HT1080 (cell line): ENCODE measurements around the gene TSPAN9. TPM values are rescaled to one million over a fixed set of nuclear protein-coding genes. Genes with fewer than 3 reads are reported as not detected.
A peak's percentile ranks its signal among the peaks of the same experiment; 100 is the strongest.

Source experiments
- DNase-seq: peaks from one replicate; pipeline ENCODE4 v3.0.0-alpha.2; 2015; ENCODE audit warnings: low read depth
- total RNA-seq: library from RNA; depleted of rRNA; stranded (reverse); fragments of >200 nt; shearing (Covaris generic); gene quantifications from 2 replicates; pipeline ENCODE4 v1.2.3, GENCODE V29; 2014

Gene TSPAN9
- total RNA-seq, 1 experiment from 2014 or later: 18.5 TPM

DNA sequence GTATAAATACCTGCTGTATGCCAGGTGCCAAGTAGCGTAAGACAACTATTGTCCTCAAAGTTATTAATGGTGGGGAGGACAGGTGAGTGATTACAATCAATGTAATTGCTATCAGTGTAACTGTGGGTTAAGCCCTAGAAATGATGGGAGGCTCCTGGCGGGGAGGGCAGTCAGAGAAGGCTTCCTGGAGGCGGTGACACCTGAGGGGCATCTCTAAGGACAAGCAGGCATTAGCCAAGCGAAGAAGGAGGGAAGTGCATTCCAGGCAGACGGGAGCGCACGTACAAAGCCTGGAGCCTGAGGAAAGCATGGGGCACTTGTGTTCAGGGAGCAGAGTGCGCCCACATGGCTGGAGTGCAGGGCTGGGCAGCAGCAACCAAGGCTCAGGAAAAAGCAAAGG, 230.9 kb downstream of the TSPAN9 start:
- DNase-seq: no peak

DNA sequence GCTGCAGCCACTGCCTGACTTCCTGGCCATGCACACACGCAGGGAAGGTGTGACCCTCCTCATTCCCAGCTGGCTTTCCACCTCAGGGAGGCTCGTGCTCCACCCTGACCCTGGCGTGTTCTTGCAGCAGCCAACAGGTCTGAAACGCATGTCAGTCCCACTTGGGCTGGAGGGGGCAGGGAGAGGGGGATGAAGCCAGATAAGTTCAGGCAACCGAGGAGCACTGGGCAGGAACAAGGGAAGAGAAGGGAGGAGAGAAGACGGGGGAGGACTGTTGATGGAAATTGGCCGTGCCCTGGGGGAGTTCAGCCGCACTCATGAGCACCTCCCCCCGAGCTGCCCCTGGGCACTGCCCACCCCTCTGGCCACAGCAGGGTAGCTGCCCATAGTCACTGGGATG, 231.4 kb downstream of the TSPAN9 start:
- no peak for DNase-seq

DNA sequence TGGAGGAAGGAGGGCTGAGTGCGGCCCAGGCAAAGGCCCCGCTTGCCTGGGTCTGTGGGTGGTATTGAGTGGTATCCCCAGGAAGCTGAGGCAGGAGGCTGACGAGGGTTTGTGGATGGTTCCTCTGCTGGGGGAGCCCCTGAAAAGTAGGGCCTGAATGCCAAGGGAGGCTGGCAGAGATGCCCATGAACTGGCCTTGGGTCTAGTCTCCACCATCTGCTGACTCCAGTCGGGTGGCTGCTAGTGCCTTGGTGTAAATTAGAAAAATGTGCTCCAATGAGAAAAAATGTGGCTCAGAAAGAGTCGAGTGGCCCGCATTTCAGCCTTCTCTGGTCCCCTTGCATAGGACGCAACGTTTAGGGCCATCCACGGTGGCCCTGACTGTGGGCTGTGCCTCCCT, 232.6 kb downstream of the TSPAN9 start:
- no peak for DNase-seq

DNA sequence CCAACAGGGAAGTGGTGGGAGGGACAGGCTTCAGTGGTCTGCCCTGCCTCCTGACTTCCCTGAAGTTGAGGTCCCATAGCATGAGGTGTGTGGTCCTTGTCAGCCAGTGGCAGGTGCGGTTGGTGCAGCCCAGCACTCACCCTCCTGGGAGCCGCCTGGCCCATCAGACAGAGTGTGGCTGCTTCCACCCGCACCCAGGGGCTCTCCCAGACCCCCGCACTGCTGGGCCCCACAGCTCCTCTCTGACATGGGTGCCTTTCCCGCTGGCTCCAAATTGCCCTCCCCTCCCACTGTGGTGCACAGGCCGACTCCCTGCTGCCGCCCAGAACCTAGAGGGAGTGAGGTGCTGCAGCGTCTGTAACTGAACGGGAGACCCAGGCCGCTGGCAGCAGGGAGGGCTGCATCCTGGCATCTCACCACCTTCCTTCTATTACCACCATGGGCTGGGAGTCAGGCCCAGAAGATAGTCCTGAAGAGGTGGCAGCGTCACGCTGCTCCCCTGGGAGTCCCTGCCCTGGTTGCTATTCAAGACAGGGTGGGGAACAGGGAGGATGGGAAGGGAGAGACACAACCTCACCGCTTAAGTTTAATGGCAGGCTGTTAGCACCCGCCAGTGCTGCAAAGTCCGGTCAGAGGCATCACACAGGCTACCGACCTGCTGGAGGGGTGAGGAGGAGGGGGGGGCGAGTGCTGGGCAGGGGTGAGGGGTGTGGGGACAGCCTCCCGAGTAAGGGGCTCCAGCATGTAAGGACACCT, 233.3 kb downstream of the TSPAN9 start:
- no peak for DNase-seq

DNA sequence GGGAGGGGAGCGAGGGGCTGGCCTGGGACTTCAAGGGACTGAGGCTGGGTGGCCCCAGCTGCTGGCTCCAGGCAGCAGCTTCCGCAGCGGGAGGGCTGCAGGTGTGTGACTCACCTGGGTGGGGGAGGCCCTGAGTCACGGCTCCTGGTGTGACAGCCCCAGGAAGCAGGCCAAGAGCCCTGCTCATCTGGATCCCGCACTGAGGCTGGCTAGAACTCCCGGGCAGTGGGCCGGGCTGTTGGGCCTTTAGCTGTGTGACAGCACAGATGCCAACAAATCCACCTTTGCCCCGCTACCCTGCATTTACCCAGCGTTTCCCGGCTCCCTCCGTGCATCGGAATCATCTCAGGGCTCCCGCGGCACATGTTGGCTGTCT, 233.8 kb downstream of the TSPAN9 start:
- peak; percentile 67 for DNase-seq

DNA sequence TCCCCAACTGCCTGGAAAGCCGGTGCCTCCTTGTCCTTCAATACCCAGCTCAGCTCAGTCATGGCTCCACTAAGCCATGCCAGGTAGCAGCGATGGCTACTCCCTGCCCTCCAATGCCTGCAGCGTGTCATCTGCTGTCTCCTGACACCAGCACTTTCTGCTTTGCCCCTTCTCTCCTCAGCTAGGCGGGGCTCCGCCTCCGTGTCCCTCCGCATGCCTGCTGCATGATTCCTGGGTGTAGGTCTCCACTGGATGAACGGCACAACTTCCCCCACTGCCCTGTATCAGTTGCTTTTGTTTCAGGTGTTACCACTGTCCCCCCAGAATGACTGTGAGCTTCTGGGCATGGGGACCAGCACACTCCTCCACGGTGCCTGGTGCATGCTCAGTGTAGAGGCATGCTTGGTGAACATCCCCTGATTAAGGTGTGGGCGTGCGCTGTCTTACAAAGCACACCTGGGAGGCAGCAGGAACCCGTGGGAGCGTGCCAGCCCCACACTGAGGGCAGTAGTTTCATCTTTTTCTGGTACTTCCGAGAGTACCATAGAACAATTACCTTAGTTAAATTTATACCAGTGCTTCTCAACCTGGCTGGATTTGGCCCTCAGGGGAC, 234.4 kb downstream of the TSPAN9 start:
- DNase-seq: no peak

DNA sequence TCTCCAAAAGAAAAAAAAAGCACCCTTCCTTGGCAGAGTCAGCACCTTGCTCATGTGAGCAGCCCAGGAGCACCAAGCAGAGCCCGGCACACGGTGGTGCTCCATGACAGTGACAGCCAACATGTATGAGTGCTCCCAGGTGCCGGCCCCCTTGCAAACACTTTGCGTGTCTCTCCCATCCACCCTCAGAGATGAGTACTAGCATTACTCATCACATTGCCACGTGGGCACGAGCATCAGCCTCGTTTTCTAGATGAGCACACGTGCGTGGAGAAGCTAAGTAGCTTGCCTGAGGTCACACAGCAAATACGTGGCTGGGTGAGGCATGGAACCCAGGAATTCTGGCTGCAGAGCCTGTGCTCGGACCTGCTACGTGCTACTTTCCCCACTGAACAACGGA, 235.9 kb downstream of the TSPAN9 start:
- peak; percentile 75 for DNase-seq

DNA sequence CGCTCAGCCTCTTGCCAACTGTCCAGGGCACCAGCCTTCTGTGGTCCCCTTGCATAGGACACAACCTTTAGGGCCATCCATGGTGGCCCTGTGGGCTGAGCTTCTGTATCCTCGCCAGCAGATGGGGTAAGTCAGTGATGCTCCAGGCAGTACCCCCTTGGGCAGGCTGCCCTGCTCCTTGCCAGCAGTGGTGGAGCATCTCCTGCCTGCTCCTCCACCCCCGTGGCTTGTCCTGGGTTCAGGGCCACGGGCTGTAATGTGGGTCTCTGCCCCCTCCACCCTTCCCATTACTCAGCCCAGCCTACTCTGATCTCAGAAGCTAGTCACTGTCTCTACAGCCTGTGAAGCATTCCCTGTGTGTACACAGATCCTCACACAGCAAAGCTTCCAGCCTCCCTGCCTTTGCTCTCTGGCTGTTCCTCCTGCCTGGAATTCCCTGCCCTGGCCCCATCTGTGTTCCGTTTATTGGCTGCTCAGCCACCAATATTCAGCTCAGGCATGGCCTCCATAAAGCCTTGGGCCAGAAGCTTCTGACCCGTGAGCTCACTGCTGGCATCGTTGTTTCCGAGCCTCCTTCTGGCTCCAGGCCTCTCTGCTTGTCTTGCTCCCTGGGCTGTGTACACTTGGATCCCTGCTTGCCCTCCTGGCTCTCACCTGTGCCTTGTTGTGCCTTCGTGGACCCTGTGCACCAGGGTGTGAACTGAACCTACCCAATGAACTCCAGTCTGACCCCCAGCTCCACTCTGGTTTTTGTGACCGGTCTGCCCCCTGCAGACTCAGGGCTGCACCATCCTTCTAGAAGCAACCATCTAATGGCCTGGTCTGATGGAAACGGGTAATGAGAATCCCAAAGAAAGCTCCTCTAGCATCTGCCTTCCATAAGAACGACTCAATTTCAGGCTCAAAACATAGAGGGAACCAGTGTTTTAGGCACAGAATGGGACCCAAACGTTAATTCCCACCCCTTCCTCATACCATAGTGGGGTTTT, 236.8 kb downstream of the TSPAN9 start:
- no peak for DNase-seq

DNA sequence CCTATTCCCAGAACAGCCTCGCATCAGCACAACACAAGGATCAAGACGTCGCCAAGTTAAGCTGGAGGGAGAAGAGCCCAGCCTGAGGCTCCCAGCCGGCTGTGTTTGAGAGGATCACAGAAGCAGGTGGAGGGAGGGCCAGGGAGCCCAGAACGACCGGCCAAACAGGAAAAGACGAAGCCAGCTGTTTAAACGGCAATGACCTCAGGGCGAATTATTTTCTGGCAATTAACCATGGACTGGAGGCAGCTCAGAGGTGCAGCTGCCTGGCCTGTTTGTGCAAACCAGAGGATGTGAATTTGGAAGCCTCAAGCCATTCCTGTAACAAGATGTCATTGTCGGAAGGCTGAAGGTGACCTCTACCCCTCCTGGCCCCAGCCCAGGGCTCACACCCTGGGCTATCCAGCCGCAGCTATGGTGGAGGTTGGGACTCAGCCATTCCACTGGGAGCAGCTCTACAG, 238.1 kb downstream of the TSPAN9 start:
- no peak for DNase-seq

DNA sequence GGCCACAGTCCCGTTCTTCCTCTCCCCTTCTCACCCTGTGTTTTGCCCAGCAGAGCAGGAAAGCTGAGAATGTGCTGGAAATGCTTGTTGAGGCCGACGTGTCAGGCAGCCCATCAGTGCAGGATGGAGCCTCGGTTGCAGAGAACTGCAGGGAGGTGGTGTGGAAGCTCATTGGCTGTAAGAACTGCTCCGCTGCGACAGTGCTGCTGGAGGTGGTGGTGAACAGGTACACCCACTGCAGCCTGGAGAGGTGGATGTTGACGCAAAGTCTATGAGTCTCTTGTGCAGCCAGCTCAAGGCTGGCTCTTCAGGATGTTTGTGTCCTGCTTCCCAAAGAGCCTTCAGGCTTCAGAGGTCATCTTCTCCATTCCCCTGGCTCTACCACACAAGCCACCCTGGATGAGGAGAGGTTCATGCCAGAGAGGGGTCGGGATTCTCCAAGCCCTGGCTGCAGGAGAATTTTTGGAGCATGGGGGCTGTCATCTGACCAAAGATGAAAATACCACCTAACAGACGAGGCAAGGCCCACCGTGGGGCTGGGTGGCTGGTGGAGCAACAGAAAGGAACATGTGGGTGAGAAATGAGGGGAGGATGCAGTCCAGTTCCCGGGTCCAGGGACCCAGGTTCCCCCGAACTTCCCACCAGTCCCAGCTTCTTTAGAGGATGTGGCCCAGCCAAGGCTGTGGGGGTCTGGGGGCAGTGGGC, 239.7 kb downstream of the TSPAN9 start:
- DNase-seq: no peak

DNA sequence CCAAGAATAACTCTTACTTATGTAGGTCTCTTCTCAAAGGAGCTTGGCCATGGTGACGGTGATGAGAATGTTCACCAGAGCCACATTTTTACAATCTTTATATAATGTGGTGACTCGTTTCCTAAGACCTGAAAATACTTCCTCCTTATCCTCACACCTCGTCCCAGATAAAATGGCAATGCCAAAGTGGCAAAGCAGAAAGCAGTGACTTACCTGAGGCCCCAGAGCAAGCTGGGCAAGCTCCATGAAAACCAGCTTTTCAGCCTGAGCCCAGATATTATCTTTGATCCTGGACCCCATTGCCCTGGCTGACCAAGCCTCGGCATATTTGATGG, 240.3 kb downstream of the TSPAN9 start:
- DNase-seq: no peak

DNA sequence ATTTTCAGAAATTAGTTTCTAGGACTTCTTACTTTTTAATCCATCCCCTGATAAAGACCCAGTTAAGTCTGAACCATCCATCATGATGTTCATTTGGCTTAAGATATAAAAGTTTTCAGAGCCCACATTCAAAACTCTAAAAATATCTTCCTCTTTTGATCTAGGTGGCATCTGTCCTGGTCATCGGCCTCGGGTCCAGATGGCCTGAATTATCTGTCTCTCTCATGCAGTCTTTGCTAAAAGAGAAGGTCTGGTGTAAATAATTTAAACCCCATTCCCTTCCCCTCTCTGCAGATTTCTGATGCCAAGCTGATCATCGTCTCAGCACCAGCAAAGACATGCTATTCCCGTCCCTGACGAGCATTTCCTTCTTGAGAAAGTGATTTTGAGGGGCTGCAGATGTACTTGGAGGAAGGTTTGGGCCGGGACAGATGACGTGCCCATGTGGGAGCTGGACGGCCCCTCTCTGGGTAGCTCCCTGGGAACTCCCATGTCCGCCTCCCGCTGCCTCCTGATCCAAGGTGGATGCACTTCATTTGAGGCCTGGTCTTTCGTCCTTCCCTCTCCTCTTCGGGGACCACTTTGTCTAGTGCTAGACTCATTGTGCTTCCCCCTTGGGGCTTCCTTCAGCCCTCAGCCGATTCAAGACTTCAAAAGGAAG, 240.8 kb downstream of the TSPAN9 start:
- no peak for DNase-seq

DNA sequence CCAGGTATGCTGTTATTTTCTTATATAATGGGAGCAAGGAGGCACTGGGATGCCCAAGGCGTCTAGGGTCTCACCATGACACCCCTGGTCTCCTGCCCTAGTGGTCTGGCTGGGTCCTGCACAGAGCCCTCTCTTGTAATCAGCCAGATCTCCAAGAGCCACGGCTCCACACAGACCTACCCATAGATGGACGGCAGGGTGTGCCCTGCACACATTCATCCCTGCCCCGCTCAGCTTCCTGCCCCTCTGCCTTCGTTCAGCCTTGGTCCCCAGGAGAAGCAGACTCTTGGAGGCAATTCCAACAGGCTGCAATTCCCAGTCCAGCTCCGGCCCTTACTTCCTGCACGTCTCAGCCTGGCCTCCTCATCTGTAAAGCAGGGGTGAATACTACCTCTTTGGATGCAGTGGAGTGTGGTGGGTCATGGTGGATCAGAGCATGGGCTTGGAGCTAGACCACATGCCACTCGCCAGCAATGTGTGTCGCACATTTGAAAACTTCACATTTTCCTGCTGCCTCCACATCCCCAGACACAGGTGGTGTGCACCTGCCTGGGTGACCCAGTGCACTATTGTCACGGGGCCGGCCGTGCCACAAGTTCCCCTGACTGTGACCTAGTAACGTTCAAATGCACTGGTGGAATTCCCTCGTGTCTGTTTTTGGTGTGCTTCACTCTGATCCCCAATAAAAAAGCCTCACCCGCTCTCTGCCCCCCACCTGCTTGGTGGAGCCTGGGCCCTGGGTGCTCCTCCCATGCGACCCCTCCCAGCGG, 242.7 kb downstream of the TSPAN9 start:
- no peak for DNase-seq

DNA sequence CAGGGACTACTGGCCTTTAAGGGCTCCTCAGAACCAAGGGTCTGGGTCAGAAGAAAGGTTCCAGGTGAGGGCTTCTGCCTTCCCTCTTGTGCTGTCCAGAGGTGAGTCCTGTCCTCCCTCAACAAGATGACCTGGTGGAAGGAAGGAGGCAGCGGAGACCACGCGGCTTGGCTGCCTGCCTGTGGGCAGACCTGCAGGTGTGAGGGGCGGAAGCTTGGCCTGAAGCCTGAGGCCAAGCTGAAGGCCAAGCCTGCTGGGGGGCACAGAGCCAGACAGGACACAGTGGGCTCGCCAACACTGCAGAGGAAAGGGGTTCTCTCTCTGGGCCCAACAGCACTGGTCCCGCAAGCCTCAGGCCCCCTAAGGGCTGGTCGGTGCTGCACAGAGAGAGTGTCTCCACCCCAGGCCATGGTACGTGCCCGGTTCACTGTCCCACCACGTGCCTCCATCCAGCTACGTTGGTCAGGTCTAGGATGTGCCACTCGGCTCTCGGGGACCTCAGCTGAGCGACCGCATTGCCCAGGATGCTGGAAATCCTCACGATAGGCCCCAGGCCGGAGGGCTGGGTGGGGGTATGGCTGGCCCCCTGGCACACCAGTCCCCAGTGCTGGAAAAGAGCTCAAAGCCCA, 243.8 kb downstream of the TSPAN9 start:
- DNase-seq: no peak

DNA sequence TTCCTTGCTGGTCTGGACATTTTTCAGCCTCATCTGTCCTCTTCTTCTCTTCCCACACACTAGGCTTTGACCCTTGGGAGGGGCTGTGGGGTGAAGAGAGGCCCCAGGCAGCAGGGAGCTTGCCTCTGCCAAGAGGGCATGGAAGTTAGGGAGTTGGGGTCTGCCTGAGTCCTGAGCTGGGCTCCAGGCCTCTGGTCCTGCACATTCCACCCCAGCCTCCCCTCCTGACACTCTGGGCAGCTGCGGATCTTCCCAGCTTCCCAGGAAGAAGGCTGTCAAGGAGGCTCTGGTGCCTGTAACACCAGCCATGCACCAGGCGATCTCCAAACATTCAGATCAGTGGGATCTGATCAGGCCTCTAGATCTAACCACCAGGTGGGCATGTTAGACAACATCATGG, 244.7 kb downstream of the TSPAN9 start:
- no peak for DNase-seq

DNA sequence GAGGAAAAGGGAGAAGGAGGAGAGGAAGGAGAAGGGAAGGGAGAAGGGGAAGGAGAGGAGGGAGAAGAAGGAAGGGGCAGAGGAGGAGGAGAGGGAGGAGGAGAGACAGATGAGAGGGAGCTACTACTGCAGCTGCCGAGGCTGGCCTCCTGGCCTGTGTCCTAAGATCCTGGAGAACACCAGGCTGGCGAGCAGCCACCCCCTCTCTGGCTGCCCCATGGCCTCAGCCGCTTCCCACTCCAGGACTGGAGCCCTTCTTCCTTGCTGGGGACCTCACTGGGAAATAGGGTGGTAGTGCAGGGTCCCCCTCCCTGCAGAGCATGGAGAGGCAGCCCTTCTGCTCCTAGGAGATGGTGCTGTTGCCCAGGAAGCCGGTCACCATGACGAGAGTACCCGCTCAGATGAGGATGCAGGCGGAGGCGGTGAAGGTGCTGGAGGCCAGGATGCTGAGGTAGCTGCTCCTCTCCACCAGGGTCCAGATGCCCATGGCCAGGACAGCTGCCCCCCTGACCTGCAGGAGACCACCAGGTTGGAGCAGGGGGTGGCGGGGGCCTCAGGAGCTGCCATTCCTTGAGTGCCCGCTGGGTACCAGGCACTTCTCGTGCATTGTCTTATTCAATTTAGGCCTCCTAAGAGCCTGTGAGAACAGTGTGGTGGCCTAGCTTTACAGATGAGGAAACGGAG, 246.0 kb downstream of the TSPAN9 start:
- no peak for DNase-seq

DNA sequence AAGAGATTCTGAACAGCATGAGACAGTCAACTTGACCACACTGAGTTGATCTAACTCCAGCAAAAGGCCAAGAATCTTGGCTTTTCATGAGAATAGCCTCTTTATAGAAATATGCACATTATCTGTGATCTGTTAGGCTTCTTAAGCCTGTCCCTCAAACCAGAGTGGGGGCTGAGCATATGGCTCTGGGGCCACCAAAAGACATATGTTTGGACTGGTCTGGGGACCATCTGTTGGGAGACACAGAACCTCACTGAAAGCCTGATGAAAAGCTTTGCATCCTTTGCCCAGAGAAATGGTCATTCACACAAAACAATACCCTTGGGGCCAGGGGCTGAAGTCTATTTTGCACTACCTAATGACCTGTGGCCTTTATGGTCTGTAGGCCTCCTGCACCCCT, 248.6 kb downstream of the TSPAN9 start:
- DNase-seq: no peak

DNA sequence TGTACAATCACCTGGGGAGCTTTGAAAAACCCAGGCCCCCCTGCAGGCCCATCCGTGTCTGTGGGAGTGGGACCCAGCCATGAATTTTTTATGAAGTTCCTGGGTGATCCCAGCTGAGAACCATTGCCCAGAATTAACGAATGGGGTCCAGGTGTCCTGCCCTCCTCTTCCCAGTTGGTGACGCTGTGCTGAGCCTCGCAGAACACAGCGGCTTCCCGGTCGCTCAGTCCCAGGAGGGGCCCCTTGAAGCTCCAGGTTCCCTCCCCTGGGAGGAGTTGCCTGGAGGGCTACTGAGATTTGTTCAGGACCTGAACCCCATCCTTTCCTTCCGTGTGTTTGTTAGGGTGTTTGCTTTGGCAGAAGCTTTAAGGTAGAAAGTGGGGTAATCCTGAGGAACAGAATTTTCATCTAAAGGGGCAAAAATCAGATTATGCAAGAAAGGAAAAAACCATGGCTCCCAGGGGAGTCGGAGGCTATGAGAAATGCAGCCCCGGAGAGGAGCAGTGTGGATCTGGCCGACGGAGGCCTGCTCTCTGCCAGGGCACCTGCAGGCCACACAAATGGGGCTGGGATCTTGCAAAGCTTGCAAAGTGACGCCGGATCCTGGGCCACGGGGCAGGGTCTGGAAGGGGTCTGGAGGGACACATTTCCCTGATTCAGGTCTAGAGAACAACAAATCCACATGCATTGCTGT, 249.1 kb downstream of the TSPAN9 start:
- DNase-seq: no peak
